Thyroid gland (tissue), 4 donors: ENCODE data around the gene LPP.

Source experiments
- POLR2A ChIP-seq, 2 donors: fragments of 450-650 bp; IDR thresholded peaks; one replicate each; pipeline ENCODE4 v1.6.1; 2017; ENCODE audit warnings: antibody characterized with exemption in 2 of 2, mild to moderate bottlenecking in 2 of 2, moderate library complexity in 1 of 2
- TF ChIP-seq, protein P1 (sequence below), 6 experiments: fragments of 200-600 bp in 3 of 6; fragments of 450-650 bp in 3 of 6; sonication (generic) in 3 of 6; IDR thresholded peaks; one replicate each; pipeline ENCODE4 v1.5.1; 2016 to 2019; ENCODE audit warnings: antibody characterized with exemption in 6 of 6, mild to moderate bottlenecking in 2 of 6, inconsistent platforms in 1 of 6, moderate library complexity in 1 of 6

DNA sequence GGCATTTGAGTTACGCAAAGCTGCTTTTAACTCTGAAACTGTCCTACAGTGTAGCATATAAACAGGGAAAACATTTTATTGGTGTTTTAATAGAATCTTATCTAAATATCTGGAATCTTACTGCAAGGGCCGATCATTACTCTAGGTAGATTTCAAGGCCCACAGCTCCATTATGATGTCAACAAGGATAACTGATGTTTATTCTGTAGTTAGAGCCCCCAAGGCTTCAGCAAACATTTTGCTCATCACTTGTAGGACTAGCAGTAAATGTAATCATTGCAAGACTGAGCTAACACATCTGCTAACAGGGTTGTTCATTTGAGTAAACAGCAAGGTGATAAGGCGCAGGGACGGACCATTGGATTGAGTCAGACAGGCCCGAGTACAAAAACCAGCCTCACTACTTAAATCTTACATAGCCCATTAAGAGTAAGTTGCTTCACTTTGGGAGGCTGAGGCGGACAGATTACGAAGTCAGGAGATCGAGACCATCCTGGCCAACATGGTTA, 685.3 kb downstream of the LPP start:
- TF ChIP-seq, protein P1, sequence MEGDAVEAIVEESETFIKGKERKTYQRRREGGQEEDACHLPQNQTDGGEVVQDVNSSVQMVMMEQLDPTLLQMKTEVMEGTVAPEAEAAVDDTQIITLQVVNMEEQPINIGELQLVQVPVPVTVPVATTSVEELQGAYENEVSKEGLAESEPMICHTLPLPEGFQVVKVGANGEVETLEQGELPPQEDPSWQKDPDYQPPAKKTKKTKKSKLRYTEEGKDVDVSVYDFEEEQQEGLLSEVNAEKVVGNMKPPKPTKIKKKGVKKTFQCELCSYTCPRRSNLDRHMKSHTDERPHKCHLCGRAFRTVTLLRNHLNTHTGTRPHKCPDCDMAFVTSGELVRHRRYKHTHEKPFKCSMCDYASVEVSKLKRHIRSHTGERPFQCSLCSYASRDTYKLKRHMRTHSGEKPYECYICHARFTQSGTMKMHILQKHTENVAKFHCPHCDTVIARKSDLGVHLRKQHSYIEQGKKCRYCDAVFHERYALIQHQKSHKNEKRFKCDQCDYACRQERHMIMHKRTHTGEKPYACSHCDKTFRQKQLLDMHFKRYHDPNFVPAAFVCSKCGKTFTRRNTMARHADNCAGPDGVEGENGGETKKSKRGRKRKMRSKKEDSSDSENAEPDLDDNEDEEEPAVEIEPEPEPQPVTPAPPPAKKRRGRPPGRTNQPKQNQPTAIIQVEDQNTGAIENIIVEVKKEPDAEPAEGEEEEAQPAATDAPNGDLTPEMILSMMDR (IDR thresholded peaks at IDR 0.05): no peak
- no peak for TF ChIP-seq POLR2A (IDR thresholded peaks at IDR 0.05)
